Osteoblast (primary cell): ENCODE results near the gene ANKFN1. TPM values are rescaled to one million over a fixed set of nuclear protein-coding genes. Genes with fewer than 3 reads are reported as not detected.

Experiments used
- DNase-seq: peaks from one replicate; pipeline ENCODE4 v3.0.0; 2011; ENCODE audit warnings: low spot score, mixed read lengths; ENCODE audit not compliant: insufficient read length; ENCODE audit errors: missing footprints
- H2AFZ ChIP-seq: 2 replicates; pipeline ENCODE4 v1.6.0; 2011; ENCODE audit warnings: mild to moderate bottlenecking, low read length
- H3K27ac ChIP-seq: 2 replicates; pipeline ENCODE4 v1.5.1; 2011; ENCODE audit warnings: mild to moderate bottlenecking, low read depth, low read length, moderate library complexity
- H3K27me3 ChIP-seq: 2 replicates; pipeline ENCODE4 v1.6.0; 2012; ENCODE audit warnings: mild to moderate bottlenecking, control low read depth, inconsistent platforms, low read length, moderate library complexity; ENCODE audit not compliant: insufficient read depth
- H3K36me3 ChIP-seq: 2 replicates; pipeline ENCODE4 v1.5.1; 2011; ENCODE audit warnings: mild to moderate bottlenecking, low read length, control low read depth, moderate library complexity; ENCODE audit not compliant: insufficient read depth
- H3K4me1 ChIP-seq: 2 replicates; pipeline ENCODE4 v1.5.1; 2011; ENCODE audit warnings: mild to moderate bottlenecking, low read length, control low read depth, moderate library complexity; ENCODE audit not compliant: insufficient read depth
- H3K4me2 ChIP-seq: 2 replicates; pipeline ENCODE4 v1.6.0; 2011; ENCODE audit warnings: mild to moderate bottlenecking, low read length; ENCODE audit not compliant: insufficient read depth
- H3K4me3 ChIP-seq: fragments of 200-600 bp; sonication (generic); 3 replicates; pipeline ENCODE4 v1.5.1; 2012; ENCODE audit warnings: mild to moderate bottlenecking, low read length, inconsistent platforms; ENCODE audit not compliant: insufficient read depth
- H3K79me2 ChIP-seq: 2 replicates; pipeline ENCODE4 v1.6.0; 2012; ENCODE audit warnings: mild to moderate bottlenecking, low read length, control low read depth, inconsistent platforms; ENCODE audit not compliant: insufficient read depth
- H3K9me3 ChIP-seq: 2 replicates; pipeline ENCODE4 v1.5.1; 2011; ENCODE audit warnings: low read depth, low read length, control low read depth
- H4K20me1 ChIP-seq: 2 replicates; pipeline ENCODE4 v1.6.0; 2012; ENCODE audit warnings: mild to moderate bottlenecking, low read length, control low read depth; ENCODE audit not compliant: insufficient read depth
- total RNA-seq: library from RNA; depleted of rRNA; stranded (reverse); fragments of >200 nt; gene quantifications from 2 replicates; pipeline ENCODE4 v1.2.3, GENCODE V29; 2012
- TF ChIP-seq, protein P1 (sequence below): IDR thresholded peaks from 2 replicates; pipeline ENCODE4 v1.5.1; 2011; ENCODE audit warnings: mild to moderate bottlenecking, low read depth, low read length, moderate library complexity; ENCODE audit errors: extremely low read depth

The ANKFN1 gene
- total RNA-seq, 1 donor: 0.72 TPM

DNA sequence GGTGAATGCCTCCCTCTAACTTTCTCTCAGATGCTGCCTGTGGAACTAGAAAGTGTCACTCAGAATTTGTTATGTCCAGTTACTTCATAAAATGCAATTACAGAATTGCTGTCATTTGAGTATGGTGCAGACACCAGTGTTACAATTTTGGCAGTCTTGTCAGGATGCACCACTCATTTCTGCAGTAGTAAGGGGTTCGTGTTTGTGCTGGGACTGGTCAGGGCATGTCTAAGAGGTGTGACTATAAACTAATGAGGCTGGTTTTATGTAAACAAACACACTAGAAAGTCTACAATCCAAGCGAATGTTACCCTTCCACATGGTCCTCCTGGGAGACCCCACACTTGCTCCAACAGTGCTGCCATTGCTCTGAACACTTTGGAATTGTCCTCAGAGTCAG is 206.2 kb downstream of the ANKFN1 start:
- H3K4me2 ChIP-seq: no peak overlapping the region
- no peaks in the 10 kb centered on the region for H3K79me2 ChIP-seq
- no peak for DNase-seq
- TF ChIP-seq, protein P1, sequence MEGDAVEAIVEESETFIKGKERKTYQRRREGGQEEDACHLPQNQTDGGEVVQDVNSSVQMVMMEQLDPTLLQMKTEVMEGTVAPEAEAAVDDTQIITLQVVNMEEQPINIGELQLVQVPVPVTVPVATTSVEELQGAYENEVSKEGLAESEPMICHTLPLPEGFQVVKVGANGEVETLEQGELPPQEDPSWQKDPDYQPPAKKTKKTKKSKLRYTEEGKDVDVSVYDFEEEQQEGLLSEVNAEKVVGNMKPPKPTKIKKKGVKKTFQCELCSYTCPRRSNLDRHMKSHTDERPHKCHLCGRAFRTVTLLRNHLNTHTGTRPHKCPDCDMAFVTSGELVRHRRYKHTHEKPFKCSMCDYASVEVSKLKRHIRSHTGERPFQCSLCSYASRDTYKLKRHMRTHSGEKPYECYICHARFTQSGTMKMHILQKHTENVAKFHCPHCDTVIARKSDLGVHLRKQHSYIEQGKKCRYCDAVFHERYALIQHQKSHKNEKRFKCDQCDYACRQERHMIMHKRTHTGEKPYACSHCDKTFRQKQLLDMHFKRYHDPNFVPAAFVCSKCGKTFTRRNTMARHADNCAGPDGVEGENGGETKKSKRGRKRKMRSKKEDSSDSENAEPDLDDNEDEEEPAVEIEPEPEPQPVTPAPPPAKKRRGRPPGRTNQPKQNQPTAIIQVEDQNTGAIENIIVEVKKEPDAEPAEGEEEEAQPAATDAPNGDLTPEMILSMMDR: no peak
- no peak overlapping the region for H3K27ac ChIP-seq
- no peaks in the 10 kb centered on the region for H3K9me3 ChIP-seq
- no peaks in the 10 kb centered on the region for H3K4me1 ChIP-seq
- no peaks in the 10 kb centered on the region for H3K27me3 ChIP-seq
- no peak overlapping the region for H3K4me3 ChIP-seq
- no peak overlapping the region for H2AFZ ChIP-seq
- H3K36me3 ChIP-seq: no peaks in the 10 kb centered on the region
- H4K20me1 ChIP-seq: no peaks in the 10 kb centered on the region

DNA sequence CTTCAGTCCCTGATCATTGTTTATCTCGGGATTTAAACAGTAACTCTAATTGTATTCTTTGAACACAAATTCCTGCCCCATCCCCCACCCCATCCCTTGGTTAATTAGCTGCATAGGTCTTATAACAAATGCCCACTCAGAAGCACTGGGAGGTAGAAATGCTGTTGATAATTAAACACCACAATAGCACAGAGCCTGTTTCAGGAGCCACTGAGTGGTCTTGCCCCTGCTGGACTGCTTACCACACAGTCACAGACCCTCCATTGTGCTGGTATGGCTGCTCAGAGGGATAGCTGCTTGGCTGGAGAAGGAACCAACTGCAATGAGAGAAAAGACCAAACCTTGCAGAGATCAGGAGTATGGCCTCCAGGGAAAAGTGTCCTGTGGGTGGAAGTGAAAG is 214.1 kb downstream of the ANKFN1 start:
- DNase-seq: no peak
- Histone ChIP-seq H2AFZ (no peak overlapping the region), H3K4me2 (no peak overlapping the region), H3K79me2 (no peaks in the 10 kb centered on the region), H3K36me3 (no peaks in the 10 kb centered on the region), H4K20me1 (no peaks in the 10 kb centered on the region), H3K4me3 (no peak overlapping the region), H3K9me3 (no peaks in the 10 kb centered on the region), H3K27ac (no peak overlapping the region), H3K4me1 (no peaks in the 10 kb centered on the region), H3K27me3 (no peaks in the 10 kb centered on the region)
- TF ChIP-seq, protein P1: no peak

DNA sequence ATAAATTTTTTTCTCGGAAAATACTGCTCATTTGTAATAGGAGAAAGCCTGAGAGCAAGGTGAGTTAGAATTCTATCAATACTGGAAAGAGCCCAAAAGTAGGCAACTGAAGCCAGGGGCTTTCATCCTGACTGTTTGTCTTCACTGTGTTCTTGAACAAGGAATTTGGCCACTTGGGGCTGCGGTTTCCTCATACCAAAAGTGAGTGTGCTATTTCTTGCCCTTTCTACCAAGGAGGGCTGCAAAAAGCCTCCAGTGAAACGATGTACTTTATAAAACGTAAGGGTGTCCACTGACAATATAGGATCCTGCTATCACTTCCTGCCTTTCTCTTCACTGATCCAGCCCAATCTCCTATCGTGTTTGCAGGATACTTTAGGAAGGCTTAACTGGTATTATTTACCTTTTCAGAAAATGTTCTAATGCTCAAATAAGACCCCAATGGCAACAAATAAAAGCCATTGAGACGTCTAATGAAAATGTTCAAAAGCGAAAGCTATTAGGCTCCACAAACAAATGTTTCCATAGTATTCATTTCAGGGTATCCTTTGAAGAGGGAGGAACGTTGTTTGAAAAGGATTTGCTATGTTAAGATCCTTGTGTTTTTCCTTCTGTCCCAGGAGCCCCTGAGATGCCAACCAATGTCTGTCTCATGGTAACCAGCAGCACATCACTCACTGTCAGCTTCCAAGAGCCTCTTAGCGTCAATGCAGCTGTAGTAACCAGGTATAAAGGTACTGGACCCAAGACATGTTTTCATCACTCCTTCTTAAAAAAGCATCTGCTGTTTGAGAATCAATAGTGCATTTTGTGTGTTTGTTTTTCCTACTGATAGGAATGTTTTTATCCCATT is 220.9 kb downstream of the ANKFN1 start:
- H3K4me2 ChIP-seq: no peak overlapping the region
- H3K27ac ChIP-seq: no peak overlapping the region
- peak; percentile 70 for DNase-seq
- no peak overlapping the region for H3K4me3 ChIP-seq
- TF ChIP-seq, protein P1: no peak
- H3K9me3 ChIP-seq: no peaks in the 10 kb centered on the region
- no peak overlapping the region for H2AFZ ChIP-seq
- no peaks in the 10 kb centered on the region for H4K20me1 ChIP-seq
- H3K79me2 ChIP-seq: no peaks in the 10 kb centered on the region
- H3K4me1 ChIP-seq: no peaks in the 10 kb centered on the region
- no peaks in the 10 kb centered on the region for H3K36me3 ChIP-seq
- no peaks in the 10 kb centered on the region for H3K27me3 ChIP-seq

DNA sequence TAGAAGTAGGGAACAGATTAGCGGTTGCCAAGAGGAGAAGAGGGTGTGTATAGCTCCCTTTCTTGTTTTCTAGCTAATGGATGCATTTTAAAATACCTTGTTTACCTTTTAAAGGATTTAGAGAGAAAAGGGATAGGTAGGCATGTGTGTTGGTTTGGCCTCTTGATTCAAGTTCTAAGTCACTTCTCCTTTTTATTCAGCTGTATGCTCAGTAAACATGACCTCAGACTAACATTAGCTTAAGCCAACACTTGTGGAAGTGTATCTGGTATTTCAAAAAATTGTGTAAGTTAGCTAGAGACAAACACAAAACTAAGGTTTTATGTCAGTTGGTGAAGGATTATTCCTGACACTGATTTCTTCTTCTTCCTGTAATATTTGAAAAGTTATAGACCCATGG is 236.1 kb downstream of the ANKFN1 start:
- H4K20me1 ChIP-seq: no peaks in the 10 kb centered on the region
- TF ChIP-seq, protein P1: no peak
- H3K36me3 ChIP-seq: no peaks in the 10 kb centered on the region
- H3K4me1 ChIP-seq: no peaks in the 10 kb centered on the region
- H2AFZ ChIP-seq: no peak overlapping the region
- no peaks in the 10 kb centered on the region for H3K9me3 ChIP-seq
- no peak overlapping the region for H3K27ac ChIP-seq
- H3K27me3 ChIP-seq: no peaks in the 10 kb centered on the region
- no peak overlapping the region for H3K4me3 ChIP-seq
- no peaks in the 10 kb centered on the region for H3K79me2 ChIP-seq
- DNase-seq: no peak
- no peak overlapping the region for H3K4me2 ChIP-seq
